ENCODE data around the gene C1QA.

DNA sequence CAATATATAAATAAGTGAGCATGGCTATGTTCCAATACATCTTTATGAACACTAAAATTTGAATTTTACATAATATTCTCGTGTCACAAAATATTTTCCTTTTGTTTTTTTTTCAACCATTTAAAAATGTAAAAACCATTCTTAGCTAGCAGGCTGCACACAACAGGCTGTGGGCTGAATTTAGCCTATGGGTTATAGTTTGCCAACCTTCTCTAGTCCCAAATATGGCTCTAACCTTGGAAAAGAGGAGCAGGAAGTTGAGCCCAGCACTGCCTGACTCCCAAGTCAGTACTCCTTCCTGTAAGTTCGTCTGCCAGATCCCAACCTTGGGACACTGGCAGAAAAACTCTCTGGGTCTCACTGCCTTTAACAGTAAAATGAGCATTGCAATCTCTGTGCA lies 30.0 kb downstream of the C1QA start:
- TF ChIP-seq, protein P1, sequence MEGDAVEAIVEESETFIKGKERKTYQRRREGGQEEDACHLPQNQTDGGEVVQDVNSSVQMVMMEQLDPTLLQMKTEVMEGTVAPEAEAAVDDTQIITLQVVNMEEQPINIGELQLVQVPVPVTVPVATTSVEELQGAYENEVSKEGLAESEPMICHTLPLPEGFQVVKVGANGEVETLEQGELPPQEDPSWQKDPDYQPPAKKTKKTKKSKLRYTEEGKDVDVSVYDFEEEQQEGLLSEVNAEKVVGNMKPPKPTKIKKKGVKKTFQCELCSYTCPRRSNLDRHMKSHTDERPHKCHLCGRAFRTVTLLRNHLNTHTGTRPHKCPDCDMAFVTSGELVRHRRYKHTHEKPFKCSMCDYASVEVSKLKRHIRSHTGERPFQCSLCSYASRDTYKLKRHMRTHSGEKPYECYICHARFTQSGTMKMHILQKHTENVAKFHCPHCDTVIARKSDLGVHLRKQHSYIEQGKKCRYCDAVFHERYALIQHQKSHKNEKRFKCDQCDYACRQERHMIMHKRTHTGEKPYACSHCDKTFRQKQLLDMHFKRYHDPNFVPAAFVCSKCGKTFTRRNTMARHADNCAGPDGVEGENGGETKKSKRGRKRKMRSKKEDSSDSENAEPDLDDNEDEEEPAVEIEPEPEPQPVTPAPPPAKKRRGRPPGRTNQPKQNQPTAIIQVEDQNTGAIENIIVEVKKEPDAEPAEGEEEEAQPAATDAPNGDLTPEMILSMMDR (IDR thresholded peaks at IDR 0.05) = no peak
- no peak for TF ChIP-seq POLR2A (IDR thresholded peaks at IDR 0.05)
- no peak for TF ChIP-seq POLR2AphosphoS5 (IDR thresholded peaks at IDR 0.05)

Data from breast epithelium (tissue), 3 donors.